Endothelial cell of umbilical vein (primary cell): ENCODE measurements around the gene DNAJB1. TPM values are rescaled to one million over a fixed set of nuclear protein-coding genes. Genes with fewer than 3 reads are reported as not detected.
A peak's percentile ranks its signal among the peaks of the same experiment; 100 is the strongest.

Source experiments
- BruUV-seq: library from RNA; stranded (reverse); fragments of 400-500 nt; replicated peaks from 2 replicates; lab custom pipeline; 2021; lab: Mats Ljungman, UMichigan
- CTCF ChIA-PET: fragments of 300-600, 350-600 bp; sonication (Branson Sonifier 250); formaldehyde crosslinking; loops from one replicate; lab custom pipeline; 2021; ENCODE audit warnings: antibody characterized with exemption, inconsistent platforms; lab: Charles Lee
- POLR2A ChIA-PET: fragments of 300-600, 350-600 bp; sonication (Branson Sonifier 250); formaldehyde crosslinking; loops from one replicate; lab custom pipeline; 2021; ENCODE audit warnings: antibody characterized with exemption, inconsistent platforms; lab: Charles Lee
- DNase-seq: peaks from one replicate; pipeline ENCODE4 v3.0.0-alpha.2; 2011; ENCODE audit warnings: low read depth, low spot score
- FAIRE-seq: peaks from 2 replicates; lab custom pipeline; 2011; peaks lifted over from hg19 to GRCh38; lab: Jason Lieb, UNC
- H2AFZ ChIP-seq: 2 replicates; pipeline ENCODE4 v1.6.0; 2012; ENCODE audit warnings: low read depth, low read length, control low read depth, inconsistent platforms
- H3K27ac ChIP-seq: 2 replicates; pipeline ENCODE4 v1.5.1; 2011; ENCODE audit warnings: low read depth, mild to moderate bottlenecking, control low read depth, low read length, moderate library complexity; ENCODE audit not compliant: insufficient read depth
- H3K27me3 ChIP-seq, 2 experiments: 2 replicates each; pipeline versions ENCODE4 v1.6.0 to v1.6.1; 2011; ENCODE audit warnings: low read length in 2 of 2, mixed read lengths in 1 of 2; ENCODE audit not compliant: control insufficient read depth in 2 of 2, insufficient read depth in 2 of 2
- H3K36me3 ChIP-seq, 2 experiments: 2 replicates in 1 of 2; 3 replicates in 1 of 2; pipeline ENCODE4 v1.5.1; 2011; ENCODE audit warnings: low read length in 2 of 2, mild to moderate bottlenecking in 1 of 2, moderate library complexity in 1 of 2; ENCODE audit not compliant: control insufficient read depth in 2 of 2, insufficient read depth in 2 of 2; ENCODE audit errors: extremely low read depth in 1 of 2
- H3K4me1 ChIP-seq: 3 replicates; pipeline ENCODE4 v1.5.1; 2011; ENCODE audit warnings: mild to moderate bottlenecking, low read length; ENCODE audit not compliant: control insufficient read depth, insufficient read depth; ENCODE audit errors: extremely low read depth
- H3K4me2 ChIP-seq: 2 replicates; pipeline ENCODE4 v1.6.1; 2011; ENCODE audit warnings: low read length, control low read depth, mixed read lengths; ENCODE audit not compliant: insufficient read depth
- H3K4me3 ChIP-seq, 3 experiments: fragments of 200-600 bp in 1 of 3; sonication (generic), shearing (Covaris generic) in 1 of 3; replicated peaks in 1 of 3; 2 replicates each; pipeline ENCODE4 v1.5.1; 2011 to 2016; ENCODE audit warnings: control low read depth in 3 of 3, low read length in 3 of 3, mild to moderate bottlenecking in 2 of 3, inconsistent platforms in 1 of 3, low read depth in 1 of 3, moderate library complexity in 1 of 3; ENCODE audit not compliant: insufficient read depth in 1 of 3
- H3K79me2 ChIP-seq: 2 replicates; pipeline ENCODE4 v1.6.0; 2012; ENCODE audit warnings: low read length, inconsistent platforms; ENCODE audit not compliant: control insufficient read depth, insufficient read depth
- H3K9ac ChIP-seq: replicated peaks from 2 replicates; pipeline ENCODE3; 2011; ENCODE audit warnings: low read length, control low read depth; ENCODE audit not compliant: insufficient read depth; ENCODE audit errors: extremely low read depth
- H3K9me1 ChIP-seq: replicated peaks from 3 replicates; pipeline ENCODE4 v1.6.0; 2011; ENCODE audit warnings: mild to moderate bottlenecking, low read length; ENCODE audit not compliant: control insufficient read depth, insufficient read depth; ENCODE audit errors: extremely low read depth
- H3K9me3 ChIP-seq: replicated peaks from 2 replicates; pipeline ENCODE4 v1.5.1; 2012; ENCODE audit warnings: low read length, inconsistent platforms; ENCODE audit not compliant: control insufficient read depth, insufficient read depth
- H4K20me1 ChIP-seq: replicated peaks from 2 replicates; pipeline ENCODE3; 2011; ENCODE audit warnings: mild to moderate bottlenecking, low read length; ENCODE audit not compliant: control insufficient read depth, insufficient read depth; ENCODE audit errors: extremely low read depth
- CTCF ChIP-seq, 2 donors: IDR thresholded peaks; 1 replicate in 1 of 2; 2 replicates in 1 of 2; pipeline ENCODE4 v1.5.1; 2011; ENCODE audit warnings: low read length in 2 of 2, mild to moderate bottlenecking in 2 of 2, moderate library complexity in 2 of 2, control low read depth in 1 of 2, inconsistent platforms in 1 of 2, low read depth in 1 of 2; ENCODE audit not compliant: insufficient read depth in 1 of 2; ENCODE audit errors: extremely low read depth in 1 of 2
- EZH2 ChIP-seq: IDR thresholded peaks from 2 replicates; pipeline ENCODE4 v1.6.1; 2012; ENCODE audit warnings: borderline replicate concordance, low read depth, mild to moderate bottlenecking, moderate library complexity, low read length, inconsistent platforms; ENCODE audit not compliant: severe bottlenecking
- FOS ChIP-seq: IDR thresholded peaks from 2 replicates; pipeline ENCODE4 v1.6.1; 2011; ENCODE audit warnings: mild to moderate bottlenecking, low read length, moderate library complexity, borderline replicate concordance; ENCODE audit not compliant: insufficient read depth
- GATA2 ChIP-seq: IDR thresholded peaks from 2 replicates; pipeline ENCODE4 v1.7.0; 2011; ENCODE audit warnings: low read depth, mild to moderate bottlenecking, moderate library complexity, mixed read lengths, low read length; ENCODE audit not compliant: insufficient read length, insufficient read depth
- JUN ChIP-seq: IDR thresholded peaks from 2 replicates; pipeline ENCODE4 v1.6.1; 2011; ENCODE audit warnings: borderline replicate concordance, low read depth; ENCODE audit not compliant: insufficient read length, insufficient read depth
- MAX ChIP-seq: IDR thresholded peaks from 2 replicates; pipeline ENCODE4 v1.6.1; 2011; ENCODE audit not compliant: insufficient read depth, insufficient read length
- MYC ChIP-seq: IDR thresholded peaks from one replicate; pipeline ENCODE4 v1.6.1; 2011; ENCODE audit warnings: mild to moderate bottlenecking, low read depth, low read length
- POLR2A ChIP-seq: IDR thresholded peaks from 2 replicates; pipeline ENCODE4 v1.6.1; 2012; ENCODE audit warnings: low read depth, mild to moderate bottlenecking, control low read depth, low read length
- POLR2AphosphoS5 ChIP-seq: IDR thresholded peaks from 2 replicates; pipeline ENCODE4 v1.6.1; 2012; ENCODE audit warnings: low read depth, mild to moderate bottlenecking, control low read depth, low read length, moderate library complexity; ENCODE audit not compliant: insufficient read depth
- dilution Hi-C: fragments of 300-500 bp; cut with MboI; formaldehyde crosslinking; loops from one replicate; pipeline ENCODE4 v1.15.0; 2019; ENCODE audit warnings: low sequenced_read_pairs; ENCODE audit not compliant: extremely low pct_ligation_motif_present
- intact Hi-C: fragments of 100-400 bp; cut with micrococcal nuclease; formaldehyde crosslinking; loops from one replicate; pipeline ENCODE4 v1.10.0; 2022
- polyA plus RNA-seq, 4 experiments: library from polyadenylated mRNA; depleted of rRNA in 3 of 4; stranded (reverse) in 3 of 4; unstranded in 1 of 4; fragments of >200 nt; gene quantifications; 2 replicates each; pipeline versions ENCODE4 v1.2.1 to v1.2.3, GENCODE V29; 2011 to 2012; ENCODE audit warnings: missing spikeins in 1 of 4
- total RNA-seq: library from RNA; stranded (reverse); gene quantifications from 2 replicates; pipeline ENCODE4 v1.2.3, GENCODE V29; 2021

The DNAJB1 gene
- total and polyA plus RNA-seq, 2 donors (not counting 3 experiments of a cell fraction or from before 2014, with no cell fraction given) = 58.6 to 59.8 TPM

- dilution Hi-C loops (no loop called here), intact Hi-C loops (no loop called here)
- peaks cover 23% of the 10 kb centered on the region for H3K79me2 ChIP-seq
- H3K4me2 ChIP-seq = peak overlapping the region; percentile 83
- no peaks in the 10 kb centered on the region for H3K27me3 ChIP-seq
- no peaks in the 10 kb centered on the region for H4K20me1 ChIP-seq
- TF ChIP-seq POLR2A (no peak), JUN (no peak), GATA2 (no peak), MYC (no peak), FOS (no peak), EZH2 (no peak), POLR2AphosphoS5 (no peak), MAX (no peak), CTCF (IDR thresholded peaks at IDR 0.05; ENCODE audit: extremely low read depth in 1 of 2, insufficient read depth in 1 of 2, low read depth in 1 of 2, low read length in 2 of 2) (no peak)
- FAIRE-seq (peak; percentile 54), DNase-seq (no peak)
- CTCF ChIA-PET = interaction anchor here (0.6 to 2.9 kb wide), 5 partner anchors 10 to 1050 kb away, joined by 3 to 13 read pairs (median 4); no protein-coding TSS in a partner anchor
- POLR2A ChIA-PET = interaction anchor here (1.6 kb wide), 1 partner anchor 23 kb away, joined by 8 read pairs; the partner anchor contains the start of gene DNAJB1
- H3K4me1 ChIP-seq = peaks cover 23% of the 10 kb centered on the region
- peaks cover 0 to 5% of the 10 kb centered on the region in 2 experiments for H3K36me3 ChIP-seq
- no peak overlapping the region for H3K27ac ChIP-seq
- peak overlapping the region; percentile 17 for H3K9ac ChIP-seq
- no TSS peak for BruUV-seq
- H3K4me3 ChIP-seq = peak overlapping the region; percentile 50 to 95 (median 68)
- no peaks in the 10 kb centered on the region for H3K9me3 ChIP-seq
- no peaks in the 10 kb centered on the region for H3K9me1 ChIP-seq
- H2AFZ ChIP-seq = no peak overlapping the region
Measured at GRCh38 chr19:14494910-14495671, 23.1 kb downstream of the DNAJB1 start.
